ENCODE results near the gene TDRD7. TPM values are rescaled to one million over a fixed set of nuclear protein-coding genes. Genes with fewer than 3 reads are reported as not detected.

TDRD7 gene
- total RNA-seq, 3 donors from 2014 or later: 9.8 to 15.1 (median 14.8) TPM

DNA sequence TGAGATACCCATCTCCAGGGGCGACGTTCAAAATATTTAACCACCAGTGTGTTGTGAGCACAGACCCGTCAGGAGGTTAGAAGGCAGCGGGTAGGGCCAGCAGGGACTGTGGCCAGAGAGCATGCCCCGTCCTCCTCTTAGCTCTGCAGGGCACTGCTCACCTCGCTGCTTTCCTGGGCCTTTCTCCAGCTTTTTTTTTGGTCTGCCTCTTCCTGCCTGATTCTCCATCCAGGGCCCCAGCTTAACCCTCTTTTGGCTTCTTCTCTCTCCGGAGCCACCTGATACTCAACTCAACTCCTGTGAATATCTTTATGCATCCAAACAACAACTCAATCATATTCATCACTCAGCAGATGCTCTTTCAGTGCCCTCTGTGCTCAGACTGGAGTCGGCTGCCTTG lies 133.6 kb downstream of the TDRD7 start:
- Histone ChIP-seq H3K4me3 (no peak overlapping the region), H3K4me1 (no peaks in the 10 kb centered on the region), H3K27ac (no peak overlapping the region), H3K36me3 (no peaks in the 10 kb centered on the region), H3K27me3 (no peaks in the 10 kb centered on the region), H3K9me3 (no peaks in the 10 kb centered on the region)
- intact Hi-C loops (cut with DNase I; ENCODE audit: low total_unique reads): no loop called here
- no peak for DNase-seq (ENCODE audit: low spot score in 2 of 2)
- no peak for TF ChIP-seq POLR2A (IDR thresholded peaks at IDR 0.05)
- TF ChIP-seq POLR2AphosphoS5 (IDR thresholded peaks at IDR 0.05): no peak
- TF ChIP-seq, protein P1, sequence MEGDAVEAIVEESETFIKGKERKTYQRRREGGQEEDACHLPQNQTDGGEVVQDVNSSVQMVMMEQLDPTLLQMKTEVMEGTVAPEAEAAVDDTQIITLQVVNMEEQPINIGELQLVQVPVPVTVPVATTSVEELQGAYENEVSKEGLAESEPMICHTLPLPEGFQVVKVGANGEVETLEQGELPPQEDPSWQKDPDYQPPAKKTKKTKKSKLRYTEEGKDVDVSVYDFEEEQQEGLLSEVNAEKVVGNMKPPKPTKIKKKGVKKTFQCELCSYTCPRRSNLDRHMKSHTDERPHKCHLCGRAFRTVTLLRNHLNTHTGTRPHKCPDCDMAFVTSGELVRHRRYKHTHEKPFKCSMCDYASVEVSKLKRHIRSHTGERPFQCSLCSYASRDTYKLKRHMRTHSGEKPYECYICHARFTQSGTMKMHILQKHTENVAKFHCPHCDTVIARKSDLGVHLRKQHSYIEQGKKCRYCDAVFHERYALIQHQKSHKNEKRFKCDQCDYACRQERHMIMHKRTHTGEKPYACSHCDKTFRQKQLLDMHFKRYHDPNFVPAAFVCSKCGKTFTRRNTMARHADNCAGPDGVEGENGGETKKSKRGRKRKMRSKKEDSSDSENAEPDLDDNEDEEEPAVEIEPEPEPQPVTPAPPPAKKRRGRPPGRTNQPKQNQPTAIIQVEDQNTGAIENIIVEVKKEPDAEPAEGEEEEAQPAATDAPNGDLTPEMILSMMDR (IDR thresholded peaks at IDR 0.05): no peak

Other genes with a start within 250 kb of the TDRD7 start
- gene CCDC180, start 104.4 kb upstream of the TDRD7 start, total RNA-seq: 10 to 100 TPM in 1 of 3 donors, 1 to 10 TPM in 2; 5.4 to 10.6 (median 8.2) TPM
- 10 to 100 TPM; 10.4 to 15.4 (median 13.9) TPM for gene TMOD1, start 89.6 kb downstream of the TDRD7 start, total RNA-seq
- gene TSTD2, start 221.3 kb downstream of the TDRD7 start, total RNA-seq: 10 to 100 TPM; 21.8 to 25.9 (median 24.4) TPM
- 10 to 100 TPM; 25.0 to 33.2 (median 30.2) TPM for gene NCBP1, start 221.7 kb downstream of the TDRD7 start, total RNA-seq

All from breast epithelium (tissue), 4 donors.